Measurements from ENCODE around the gene RAPGEF6.

- no peak for TF ChIP-seq POLR2AphosphoS5 (IDR thresholded peaks at IDR 0.05; ENCODE audit: low read depth, low read length)
- no peak for TF ChIP-seq TAF1 (IDR thresholded peaks at IDR 0.05; ENCODE audit: borderline replicate concordance, low read depth, low read length)
- TF ChIP-seq POLR2A (IDR thresholded peaks at IDR 0.05; ENCODE audit: low read depth, low read length), result no peak
These were observed 45.3 kb downstream of the RAPGEF6 start for GRCh38 chr5:131589510-131590348.

Measured in GM12892 (cell line).